Smooth muscle cell (in vitro differentiated cells): ENCODE results near the gene SHQ1. TPM values are rescaled to one million over a fixed set of nuclear protein-coding genes. Genes with fewer than 3 reads are reported as not detected.

Source experiments
- DNase-seq: peaks from one replicate; lab custom pipeline; 2025; ENCODE audit not compliant: unreplicated experiment; lab: John Stamatoyannopoulos, UW
- H2AFZ ChIP-seq: fragments of 200-600 bp; sonication (generic); 2 replicates; pipeline ENCODE4 v1.6.0; 2016; ENCODE audit warnings: antibody characterized with exemption, low read depth, mild to moderate bottlenecking
- H3F3A ChIP-seq: fragments of 200-600 bp; sonication (generic); 2 replicates; pipeline ENCODE4 v1.6.0; 2017; ENCODE audit warnings: antibody characterized with exemption, low read depth
- H3K27ac ChIP-seq: fragments of 200-600 bp; sonication (generic); 2 replicates; pipeline ENCODE4 v1.5.1; 2016; ENCODE audit warnings: low read depth, mild to moderate bottlenecking
- H3K27me3 ChIP-seq: fragments of 200-600 bp; sonication (generic); 2 replicates; pipeline ENCODE4 v1.6.1; 2016; ENCODE audit warnings: low read depth, mild to moderate bottlenecking
- H3K36me3 ChIP-seq: fragments of 200-600 bp; sonication (generic); 2 replicates; pipeline ENCODE4 v1.5.1; 2016; ENCODE audit warnings: low read depth
- H3K4me1 ChIP-seq: fragments of 200-600 bp; sonication (generic); 2 replicates; pipeline ENCODE4 v1.5.1; 2016; ENCODE audit warnings: low read depth
- H3K4me2 ChIP-seq: fragments of 200-600 bp; sonication (generic); 2 replicates; pipeline ENCODE4 v1.6.0; 2016; ENCODE audit warnings: mild to moderate bottlenecking
- H3K4me3 ChIP-seq: fragments of 200-600 bp; sonication (generic); 2 replicates; pipeline ENCODE4 v1.5.1; 2016; ENCODE audit warnings: mild to moderate bottlenecking
- H3K79me2 ChIP-seq: fragments of 200-600 bp; sonication (generic); 2 replicates; pipeline ENCODE4 v1.6.0; 2016; ENCODE audit warnings: low read depth, mild to moderate bottlenecking
- H3K9ac ChIP-seq: fragments of 200-600 bp; sonication (generic); 2 replicates; pipeline ENCODE4 v1.6.0; 2016; ENCODE audit warnings: low read depth
- H3K9me3 ChIP-seq: fragments of 200-600 bp; sonication (generic); replicated peaks from 2 replicates; pipeline ENCODE4 v1.5.1; 2016; ENCODE audit warnings: low read depth
- H4K20me1 ChIP-seq: fragments of 200-600 bp; sonication (generic); 2 replicates; pipeline ENCODE4 v1.6.0; 2016; ENCODE audit warnings: low read depth
- WGBS: methylation state at CpG from one replicate; pipeline ENCODE4 v1.1.7; 2016; ENCODE audit warnings: low lambda C conversion rate; 5-methylcytosine and 5-hydroxymethylcytosine counted together
- polyA plus RNA-seq: library from polyadenylated mRNA; unstranded; fragments of >200 nt; fragmentation: Nextera tagmentation; extraction: Ambion mirVana; gene quantifications from 2 replicates; pipeline ENCODE4 v1.2.1, GENCODE V29; 2016
- total RNA-seq: library from RNA; depleted of rRNA; stranded (reverse); fragments of >200 nt; gene quantifications from 2 replicates; pipeline ENCODE4 v1.2.3, GENCODE V29; 2014
- TF ChIP-seq, protein P1 (sequence below): fragments of 200-600 bp; sonication (generic); IDR thresholded peaks from 2 replicates; pipeline ENCODE4 v1.5.1; 2017; ENCODE audit warnings: borderline replicate concordance, mild to moderate bottlenecking, antibody characterized with exemption; ENCODE audit not compliant: insufficient read depth, poor library complexity, severe bottlenecking

The SHQ1 gene
- total and polyA plus RNA-seq, 2 experiments from 2014 or later, result 13.1 to 14.8 TPM

DNA sequence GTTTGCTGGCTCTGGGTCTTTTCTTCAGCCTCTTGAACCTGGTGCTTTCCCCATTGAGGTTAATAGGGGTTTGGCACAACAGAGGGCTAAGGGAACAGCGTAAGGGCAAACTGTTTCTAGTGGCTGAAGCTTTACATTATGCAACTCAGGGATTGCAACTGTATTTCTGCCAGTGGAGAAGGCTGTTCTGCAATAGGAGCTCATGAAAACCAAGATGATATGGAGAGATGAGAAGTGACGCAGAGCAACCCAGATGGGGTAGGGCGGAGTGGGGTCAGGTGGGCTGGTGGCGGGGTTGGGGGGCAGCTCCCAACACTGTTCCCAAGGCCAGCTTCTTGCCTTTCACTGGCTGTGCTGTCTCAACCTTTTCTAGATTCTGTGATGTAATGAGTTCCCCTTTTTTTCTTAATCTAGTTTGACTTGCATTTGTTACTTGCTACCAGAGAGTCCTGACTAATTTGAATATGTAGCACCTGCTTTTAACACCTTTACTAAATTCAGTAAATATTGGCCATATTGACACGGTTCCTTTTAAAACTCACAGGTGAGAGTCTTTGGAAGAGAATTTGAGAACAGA is 46.8 kb upstream of the SHQ1 start:
- H3K79me2 ChIP-seq, result no peaks in the 10 kb centered on the region
- no peak overlapping the region for H3K4me3 ChIP-seq
- H3K27ac ChIP-seq, result no peak overlapping the region
- no peaks in the 10 kb centered on the region for H3K9me3 ChIP-seq
- peaks cover 18% of the 10 kb centered on the region for H3K4me1 ChIP-seq
- no peak for DNase-seq
- TF ChIP-seq, protein P1, sequence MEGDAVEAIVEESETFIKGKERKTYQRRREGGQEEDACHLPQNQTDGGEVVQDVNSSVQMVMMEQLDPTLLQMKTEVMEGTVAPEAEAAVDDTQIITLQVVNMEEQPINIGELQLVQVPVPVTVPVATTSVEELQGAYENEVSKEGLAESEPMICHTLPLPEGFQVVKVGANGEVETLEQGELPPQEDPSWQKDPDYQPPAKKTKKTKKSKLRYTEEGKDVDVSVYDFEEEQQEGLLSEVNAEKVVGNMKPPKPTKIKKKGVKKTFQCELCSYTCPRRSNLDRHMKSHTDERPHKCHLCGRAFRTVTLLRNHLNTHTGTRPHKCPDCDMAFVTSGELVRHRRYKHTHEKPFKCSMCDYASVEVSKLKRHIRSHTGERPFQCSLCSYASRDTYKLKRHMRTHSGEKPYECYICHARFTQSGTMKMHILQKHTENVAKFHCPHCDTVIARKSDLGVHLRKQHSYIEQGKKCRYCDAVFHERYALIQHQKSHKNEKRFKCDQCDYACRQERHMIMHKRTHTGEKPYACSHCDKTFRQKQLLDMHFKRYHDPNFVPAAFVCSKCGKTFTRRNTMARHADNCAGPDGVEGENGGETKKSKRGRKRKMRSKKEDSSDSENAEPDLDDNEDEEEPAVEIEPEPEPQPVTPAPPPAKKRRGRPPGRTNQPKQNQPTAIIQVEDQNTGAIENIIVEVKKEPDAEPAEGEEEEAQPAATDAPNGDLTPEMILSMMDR, result no peak
- H3K4me2 ChIP-seq, result no peak overlapping the region
- WGBS, result 85% methylated on average over 5 of the region's 5 CpGs
- H3F3A ChIP-seq, result peaks cover 13% of the 10 kb centered on the region
- no peaks in the 10 kb centered on the region for H3K36me3 ChIP-seq
- no peak overlapping the region for H2AFZ ChIP-seq
- H3K9ac ChIP-seq, result no peak overlapping the region
- H3K27me3 ChIP-seq, result no peaks in the 10 kb centered on the region
- peaks cover 31% of the 10 kb centered on the region for H4K20me1 ChIP-seq

DNA sequence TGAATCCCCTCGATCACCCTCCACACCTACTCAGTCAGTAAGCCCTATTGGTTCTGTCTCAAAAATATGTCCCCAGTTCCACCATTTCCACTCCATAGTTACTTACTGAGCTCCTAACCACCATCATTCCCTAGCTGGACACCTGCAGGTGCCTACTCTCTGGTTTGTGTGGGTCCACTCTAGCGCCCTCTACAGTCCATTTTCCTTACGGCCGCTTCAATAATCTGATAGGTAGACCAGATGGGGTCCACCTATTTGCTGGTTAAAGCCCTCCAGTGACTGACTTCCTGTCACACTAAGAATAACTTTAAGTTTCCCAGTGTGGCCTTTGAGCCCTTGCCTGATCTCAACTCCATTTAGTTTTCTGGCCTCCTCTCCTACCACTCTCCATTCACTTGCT is 44.6 kb upstream of the SHQ1 start:
- no peak overlapping the region for H3K4me3 ChIP-seq
- H3K4me2 ChIP-seq, result peak overlapping the region; percentile 95
- TF ChIP-seq, protein P1, result peak; percentile 42
- no peak for DNase-seq
- no peak overlapping the region for H2AFZ ChIP-seq
- H3K36me3 ChIP-seq, result no peaks in the 10 kb centered on the region
- no peaks in the 10 kb centered on the region for H3K27me3 ChIP-seq
- WGBS, result 58% methylated on average over 4 of the region's 4 CpGs
- H3K79me2 ChIP-seq, result no peaks in the 10 kb centered on the region
- peaks cover 18% of the 10 kb centered on the region for H4K20me1 ChIP-seq
- H3K27ac ChIP-seq, result no peak overlapping the region
- H3F3A ChIP-seq, result peaks cover 18% of the 10 kb centered on the region
- H3K9ac ChIP-seq, result no peak overlapping the region
- H3K4me1 ChIP-seq, result peaks cover 25% of the 10 kb centered on the region
- no peaks in the 10 kb centered on the region for H3K9me3 ChIP-seq

DNA sequence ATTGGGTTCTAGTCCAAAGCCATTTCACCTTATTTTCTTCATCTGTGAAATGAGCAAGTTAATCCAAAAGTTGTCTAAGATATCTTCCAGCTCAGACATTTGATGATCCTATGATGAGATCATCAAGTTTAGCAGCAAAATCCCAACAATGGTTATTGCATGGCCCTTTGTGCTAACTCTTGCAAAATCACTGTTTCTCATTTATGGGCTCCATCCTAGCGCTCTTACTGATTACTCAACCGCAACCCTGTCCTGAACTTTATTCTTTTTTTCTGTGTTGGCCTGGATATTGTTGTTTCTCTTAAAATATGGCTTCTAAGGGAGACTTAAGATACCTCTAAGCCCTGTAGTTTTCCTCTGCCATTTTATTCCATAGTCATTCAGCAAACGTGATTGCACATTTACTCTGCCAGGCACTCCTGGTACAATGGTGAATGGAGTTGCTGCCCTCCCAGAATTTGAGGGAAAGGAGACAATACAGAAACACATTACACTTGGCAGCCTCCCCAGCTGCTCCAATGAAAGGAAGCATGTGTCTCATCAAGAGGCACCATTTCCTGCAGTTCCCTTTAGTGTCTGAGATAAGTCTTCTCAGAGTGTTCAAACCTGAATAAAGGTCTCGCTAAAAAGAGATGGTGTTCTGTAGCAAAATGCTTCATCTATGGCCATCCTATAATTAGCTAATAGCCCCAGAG is 44.0 kb upstream of the SHQ1 start:
- Histone ChIP-seq H3K4me1 (peaks cover 30% of the 10 kb centered on the region), H4K20me1 (peaks cover 13% of the 10 kb centered on the region), H3K9ac (peak overlapping the region; percentile 66), H3K36me3 (no peaks in the 10 kb centered on the region), H3K4me3 (no peak overlapping the region), H3K4me2 (peak overlapping the region; percentile 95), H3K79me2 (no peaks in the 10 kb centered on the region), H3K9me3 (no peaks in the 10 kb centered on the region), H3F3A (peaks cover 23% of the 10 kb centered on the region), H3K27me3 (no peaks in the 10 kb centered on the region), H2AFZ (no peak overlapping the region), H3K27ac (peak overlapping the region; percentile 93)
- 37% methylated on average over 4 of the region's 4 CpGs for WGBS
- no peak for DNase-seq
- TF ChIP-seq, protein P1, result no peak
